Activated CD4-positive, CD25-positive, alpha-beta regulatory T cell treated with anti-CD3 and anti-CD28 coated beads, Interleukin-2, amount 50 U/mL, for 24 hours (primary cell): Measurements from ENCODE around the gene PPARGC1A.

ENCODE experiments used
- ATAC-seq, 2 donors: fragments of 150-1000 bp; cut with Tn5 transposase; one replicate each; pipeline ENCODE4 v1.10.0; 2021; ENCODE audit warnings: mild to moderate bottlenecking in 1 of 2, moderate library complexity in 1 of 2

Gene PPARGC1A

DNA sequence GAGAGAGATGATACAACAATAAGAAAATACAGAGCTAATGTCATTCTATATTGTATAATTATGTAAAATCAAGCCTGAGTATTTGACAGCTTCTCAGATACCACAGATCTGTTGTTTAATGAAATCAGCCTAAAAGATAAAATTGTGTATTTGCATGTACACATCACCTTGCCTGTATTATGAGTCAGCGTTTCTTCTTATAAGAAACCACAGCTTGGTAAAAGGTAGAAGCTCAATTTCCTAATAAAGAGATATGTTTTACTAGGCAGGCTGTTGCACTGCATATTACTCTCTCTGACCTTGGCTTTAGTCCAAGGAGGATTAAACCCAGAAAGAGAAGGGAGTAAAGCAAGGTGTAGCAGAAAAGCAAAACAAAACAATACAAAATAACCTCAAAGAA is 121.3 kb downstream of the PPARGC1A start:
- ATAC-seq: no peak

DNA sequence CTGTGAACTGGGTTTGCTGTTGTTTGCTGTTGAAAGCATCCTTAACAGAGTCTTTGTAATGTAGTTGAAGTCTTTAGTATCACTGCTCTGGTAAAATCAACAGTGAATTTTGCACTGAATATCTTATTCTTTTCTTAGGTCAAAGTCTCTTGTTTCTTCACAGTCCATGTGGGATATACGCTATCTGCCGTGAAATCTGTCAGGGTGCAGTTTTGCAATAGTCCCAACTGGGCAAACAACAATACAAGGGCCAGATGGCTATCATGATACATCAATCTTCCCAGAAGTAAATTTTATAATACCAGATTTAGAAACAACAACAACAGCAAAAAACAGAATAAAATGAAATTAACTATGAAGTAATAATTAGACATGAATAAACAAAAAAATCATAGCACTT is 123.5 kb downstream of the PPARGC1A start:
- ATAC-seq: no peak

DNA sequence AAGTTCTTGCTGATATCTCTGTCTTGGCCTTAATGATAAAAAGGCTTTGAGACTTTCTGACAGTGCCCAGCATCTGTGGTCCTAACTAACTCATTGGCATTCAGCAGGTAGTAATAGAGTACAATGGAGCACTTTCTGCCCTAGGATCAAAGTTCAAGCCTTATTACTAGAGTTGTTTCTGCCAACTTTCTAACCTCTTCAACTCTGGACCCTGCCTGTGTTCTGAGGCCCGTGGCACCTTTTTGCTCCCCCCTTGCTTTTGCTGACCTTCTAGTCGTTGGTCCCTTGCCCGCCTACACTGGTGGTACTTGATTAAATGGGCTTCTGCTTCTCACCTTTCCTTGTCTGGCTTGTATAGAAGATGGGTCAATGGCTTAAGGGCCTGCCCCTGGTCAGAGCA is 126.3 kb downstream of the PPARGC1A start:
- no peak for ATAC-seq

DNA sequence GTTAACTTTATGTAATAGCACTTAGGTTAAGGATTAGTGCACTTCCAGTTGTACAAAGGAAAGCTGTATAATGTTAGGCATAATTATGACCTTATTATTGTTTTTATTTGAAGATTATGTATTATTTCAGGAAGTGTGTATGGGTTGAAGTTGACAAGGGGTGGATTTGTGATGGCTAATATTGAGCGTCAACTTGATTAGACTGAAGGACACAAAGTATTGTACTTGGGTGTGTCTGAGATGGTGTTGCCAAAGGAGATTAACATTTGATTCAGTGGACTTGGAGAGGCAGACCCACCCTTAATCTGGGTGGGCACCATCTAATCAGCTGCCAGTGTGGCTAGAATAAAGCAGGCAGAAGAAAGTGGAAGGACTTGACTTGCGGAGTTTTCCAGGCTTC is 127.3 kb downstream of the PPARGC1A start:
- no peak for ATAC-seq

DNA sequence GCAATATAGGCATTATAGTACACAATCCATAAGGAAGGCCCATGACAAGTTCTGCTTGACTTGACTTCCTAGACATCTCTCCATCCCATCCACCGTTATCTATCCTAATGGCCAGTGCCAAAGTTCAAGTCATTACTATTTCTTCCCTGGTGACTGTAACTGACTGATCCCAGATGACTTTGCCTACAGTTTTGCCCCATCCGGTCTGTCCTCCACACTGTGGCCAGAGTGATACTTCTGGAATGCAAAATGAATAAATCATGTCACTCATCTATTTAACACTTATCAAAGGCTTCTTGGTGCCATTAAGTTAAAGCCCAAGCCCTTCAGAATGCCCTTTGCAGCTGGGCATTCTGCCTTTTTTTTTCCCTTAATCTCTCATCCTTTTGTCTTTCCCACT is 130.8 kb downstream of the PPARGC1A start:
- ATAC-seq: no peak

DNA sequence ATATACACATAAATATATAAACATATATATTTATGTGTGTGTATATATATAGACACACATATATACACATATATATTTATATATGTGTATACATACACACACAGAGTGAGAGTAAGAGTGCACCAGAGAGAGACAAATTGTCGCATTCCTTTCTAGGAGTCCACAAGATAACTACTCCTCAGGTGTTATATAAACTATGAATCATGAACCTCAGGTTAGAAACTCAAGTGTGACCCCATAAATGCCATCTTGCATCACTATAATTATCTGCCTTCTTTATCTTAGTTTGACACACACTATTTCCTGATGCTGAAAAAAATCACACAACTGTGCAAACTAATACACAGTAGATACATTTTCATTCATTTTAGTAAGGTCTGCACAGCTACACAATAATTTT is 135.2 kb downstream of the PPARGC1A start:
- ATAC-seq: no peak

DNA sequence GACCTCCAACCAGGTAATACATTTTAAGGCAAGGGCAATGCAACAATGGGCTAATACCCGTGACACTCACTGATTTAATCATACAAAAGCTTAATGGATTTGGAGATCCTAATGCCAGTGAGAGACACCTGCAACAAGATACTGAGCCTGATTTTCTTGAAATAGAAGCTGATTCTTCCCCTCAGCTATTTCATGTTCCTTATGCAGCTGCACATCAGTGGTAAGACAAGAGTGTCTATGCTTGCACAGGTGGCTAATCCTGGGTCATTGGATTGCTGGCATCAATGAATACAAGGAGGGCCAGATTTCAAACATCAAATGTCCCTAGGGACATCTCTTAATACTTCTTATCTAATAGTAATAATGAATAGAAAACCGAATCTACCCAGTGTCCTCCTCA is 139.7 kb downstream of the PPARGC1A start:
- ATAC-seq: no peak

DNA sequence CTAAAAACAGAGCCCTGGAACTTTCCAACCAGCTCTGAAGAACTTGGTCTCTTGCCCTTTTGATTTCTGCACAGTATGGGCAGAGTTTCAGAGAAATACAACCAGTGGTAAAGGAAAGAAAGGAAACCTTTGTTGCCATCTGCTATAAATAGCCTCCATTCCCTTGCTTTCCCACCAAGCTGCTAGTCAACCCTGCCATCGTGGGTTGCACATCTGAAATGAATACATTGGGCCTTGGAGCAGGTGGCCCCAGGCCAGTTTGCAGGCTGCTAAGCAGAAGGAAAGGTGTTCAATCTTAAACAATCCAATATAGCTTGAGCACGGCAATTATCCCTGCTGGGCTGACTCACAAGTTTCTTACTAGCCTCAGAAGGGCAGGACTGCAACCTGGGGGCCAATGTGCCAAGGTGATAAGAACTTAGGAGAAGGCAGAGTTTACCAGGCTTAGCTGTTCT is 142.5 kb downstream of the PPARGC1A start:
- ATAC-seq: no peak

DNA sequence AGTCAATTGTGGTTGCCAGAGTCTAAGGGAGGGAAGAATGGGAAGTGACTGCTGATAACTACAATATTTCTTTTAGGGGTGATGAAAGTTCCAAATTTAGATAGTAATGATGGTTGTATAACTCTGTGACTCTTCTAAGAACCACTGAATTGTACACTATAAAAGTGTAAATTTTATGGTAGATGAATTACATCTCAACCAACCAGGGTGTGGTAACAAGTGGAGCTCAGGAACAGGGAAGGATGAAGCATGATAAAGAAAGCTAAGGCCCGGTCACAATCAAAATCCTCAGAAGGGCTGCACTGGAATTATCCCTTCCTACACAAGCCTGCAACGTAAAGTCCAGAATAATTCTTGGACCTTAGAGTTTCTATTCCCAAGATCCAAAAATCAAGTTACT is 143.2 kb downstream of the PPARGC1A start:
- ATAC-seq: no peak

DNA sequence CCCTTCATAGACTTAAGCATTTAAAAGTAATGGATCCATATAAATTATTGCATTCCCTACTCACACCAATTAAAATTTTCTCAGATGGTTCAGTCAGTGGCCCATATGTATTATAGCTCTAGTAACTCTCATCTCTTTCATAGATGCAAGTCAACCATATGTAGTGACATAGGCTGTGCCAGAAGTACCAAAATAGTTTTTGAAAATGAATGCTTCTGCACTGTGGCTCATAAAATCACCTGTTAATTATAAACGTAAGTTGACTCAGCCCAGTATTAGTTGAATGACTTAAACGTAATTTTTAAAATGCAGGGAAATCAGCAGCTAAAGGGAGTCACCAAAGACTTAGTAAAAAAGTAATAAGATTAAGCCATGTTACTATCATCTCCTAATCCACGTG is 143.8 kb downstream of the PPARGC1A start:
- ATAC-seq: no peak

DNA sequence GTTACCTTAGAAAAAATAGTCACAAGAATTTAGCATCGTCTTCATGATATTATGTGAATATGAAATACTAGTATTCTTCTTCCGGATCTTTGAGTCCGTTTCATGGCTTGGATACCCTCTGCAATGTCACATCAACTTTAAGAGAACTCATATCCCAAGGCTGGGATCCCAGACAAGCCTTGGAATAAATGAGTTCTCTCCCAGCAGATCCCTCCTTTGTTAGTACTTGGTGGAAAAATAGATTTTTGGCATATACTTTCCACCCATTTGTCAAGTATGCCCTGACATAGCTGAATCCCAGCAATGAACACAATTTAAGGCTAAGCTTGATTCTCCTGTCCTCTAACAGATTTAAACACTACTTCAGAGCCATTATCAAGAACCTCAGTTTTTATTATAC is 144.5 kb downstream of the PPARGC1A start:
- no peak for ATAC-seq
